ENCODE measurements around the gene LANCL2. TPM values are rescaled to one million over a fixed set of nuclear protein-coding genes. Genes with fewer than 3 reads are reported as not detected.
A peak's percentile ranks its signal among the peaks of the same experiment; 100 is the strongest.

LANCL2 gene
- total RNA-seq, 1 donor from 2014 or later: 21.5 TPM

DNA sequence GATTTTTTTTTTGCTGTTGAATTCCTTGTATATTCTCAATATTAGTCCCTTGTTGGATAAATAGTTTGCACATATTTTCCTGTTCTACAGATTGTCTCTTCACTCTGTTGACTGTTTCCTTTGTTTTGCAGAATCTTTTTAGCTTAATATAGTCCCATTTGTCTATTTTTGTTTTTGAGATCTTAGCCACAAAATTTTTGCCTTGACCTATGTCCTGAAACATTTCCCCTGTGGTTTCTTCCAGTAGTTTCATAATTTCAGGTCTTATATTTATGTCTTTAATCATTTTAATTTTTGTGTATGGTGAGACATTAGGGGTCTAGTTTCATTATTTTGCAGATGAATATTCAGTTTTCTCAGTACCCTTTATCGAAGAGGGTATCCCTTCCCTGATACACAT, 92.7 kb downstream of the LANCL2 start:
- Mint-ChIP-seq H3K36me3 (ENCODE audit: low read depth) (peaks cover 57% of the 10 kb centered on the region), H3K4me1 (peaks cover 33% of the 10 kb centered on the region), H3K9me3 (peaks cover 28% of the 10 kb centered on the region)

GRCh38 chr7:55458351-55458750, 93.2 kb downstream of the LANCL2 start:
- intact Hi-C loops (cut with micrococcal nuclease): no loop called here
- no peak for TF ChIP-seq CTCF (IDR thresholded peaks at IDR 0.05)
- Mint-ChIP-seq H3K4me3 (no peak overlapping the region), H3K9me3 (peaks cover 30% of the 10 kb centered on the region), H3K4me1 (peaks cover 31% of the 10 kb centered on the region), H3K27me3 (no peaks in the 10 kb centered on the region), H3K36me3 (ENCODE audit: low read depth) (peaks cover 56% of the 10 kb centered on the region), H3K27ac (no peak overlapping the region)
- ATAC-seq (ENCODE audit: low read depth): no peak
- POLR2A ChIA-PET: no interaction called here
- CTCF ChIA-PET: no interaction called here
- no peak for DNase-seq

More for the DNA sequence above, 92.7 kb downstream of the LANCL2 start:
- POLR2A ChIA-PET: no interaction called here
- ATAC-seq (ENCODE audit: low read depth) (no peak), DNase-seq (no peak)
- intact Hi-C loops (cut with micrococcal nuclease): no loop called here
- CTCF ChIA-PET: no interaction called here
- H3K27ac Mint-ChIP-seq: no peak overlapping the region
- TF ChIP-seq CTCF (IDR thresholded peaks at IDR 0.05): no peak
- no peaks in the 10 kb centered on the region for H3K27me3 Mint-ChIP-seq
- H3K4me3 Mint-ChIP-seq: no peak overlapping the region

DNA sequence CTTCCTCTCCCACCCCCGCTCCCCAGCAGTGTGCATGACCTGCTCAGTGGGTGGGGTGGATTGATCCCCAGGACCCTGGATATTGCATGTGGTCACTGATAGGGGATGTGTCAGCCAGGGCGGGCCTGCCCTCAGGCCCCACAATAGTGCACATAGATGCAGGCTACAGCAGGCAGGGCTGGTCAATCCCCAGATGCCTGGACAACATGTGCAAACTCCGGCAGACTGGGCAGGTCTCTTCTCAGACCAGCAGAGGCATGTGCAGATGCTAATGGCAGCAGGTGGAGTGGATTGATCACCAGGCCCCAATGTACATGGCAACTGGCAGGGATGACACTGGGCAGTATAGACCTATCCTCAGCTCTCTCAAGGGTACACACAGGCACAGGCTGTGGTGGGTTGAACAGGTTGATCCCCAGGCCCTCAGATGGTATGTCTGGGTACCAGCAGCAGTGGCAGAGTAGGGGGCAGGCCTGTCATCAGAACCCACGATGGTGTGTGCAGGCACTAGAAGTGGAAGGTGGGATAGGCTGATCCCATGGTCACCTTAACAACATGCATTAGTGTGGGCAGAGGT, 98.6 kb downstream of the LANCL2 start:
- intact Hi-C loops (cut with micrococcal nuclease): no loop called here
- Mint-ChIP-seq H3K4me3 (no peak overlapping the region), H3K36me3 (ENCODE audit: low read depth) (peaks cover 80% of the 10 kb centered on the region), H3K27me3 (no peaks in the 10 kb centered on the region), H3K9me3 (peaks cover 20% of the 10 kb centered on the region), H3K27ac (no peak overlapping the region), H3K4me1 (peaks cover 6% of the 10 kb centered on the region)
- no peak for TF ChIP-seq CTCF (IDR thresholded peaks at IDR 0.05)
- ChIA-PET CTCF (no interaction called here), POLR2A (no interaction called here)
- DNase-seq: no peak
- no peak for ATAC-seq (ENCODE audit: low read depth)

- ATAC-seq (ENCODE audit: low read depth) (no peak), DNase-seq (no peak)
- Mint-ChIP-seq H3K27me3 (no peaks in the 10 kb centered on the region), H3K27ac (no peak overlapping the region), H3K9me3 (peaks cover 18% of the 10 kb centered on the region), H3K36me3 (ENCODE audit: low read depth) (peaks cover 76% of the 10 kb centered on the region), H3K4me3 (no peak overlapping the region), H3K4me1 (peaks cover 7% of the 10 kb centered on the region)
- POLR2A ChIA-PET: no interaction called here
- TF ChIP-seq CTCF (IDR thresholded peaks at IDR 0.05): no peak
- intact Hi-C loops (cut with micrococcal nuclease): no loop called here
- CTCF ChIA-PET: no interaction called here
These were observed 99.3 kb downstream of the LANCL2 start for GRCh38 chr7:55464422-55464821.

GRCh38 chr7:55465691-55466090, 100.6 kb downstream of the LANCL2 start:
- Mint-ChIP-seq H3K27ac (peak overlapping the region; percentile 26), H3K4me3 (no peak overlapping the region), H3K36me3 (ENCODE audit: low read depth) (peaks cover 78% of the 10 kb centered on the region), H3K9me3 (peaks cover 11% of the 10 kb centered on the region), H3K27me3 (no peaks in the 10 kb centered on the region), H3K4me1 (peaks cover 19% of the 10 kb centered on the region)
- no peak for TF ChIP-seq CTCF (IDR thresholded peaks at IDR 0.05)
- POLR2A ChIA-PET: no interaction called here
- intact Hi-C loops (cut with micrococcal nuclease): no loop called here
- no peak for ATAC-seq (ENCODE audit: low read depth)
- CTCF ChIA-PET: no interaction called here
- DNase-seq: no peak

Measured in activated B cell treated with CpG ODN at 0.5 μM for 24 hours (primary cell).